CD4-positive, CD25-positive, alpha-beta regulatory T cell (primary cell): ENCODE results near the gene SPTB. TPM values are rescaled to one million over a fixed set of nuclear protein-coding genes. Genes with fewer than 3 reads are reported as not detected.
A peak's percentile ranks its signal among the peaks of the same experiment; 100 is the strongest.
"Not testable (repeated sequence)": the region's sequence is repeated elsewhere in the genome, so short reads cannot be mapped to it uniquely, and the experiment has no call there.

ENCODE experiments used
- ATAC-seq, 2 donors: fragments of 150-1000 bp; cut with Tn5 transposase; one replicate each; pipeline ENCODE4 v1.10.0; 2021; ENCODE audit warnings: low read depth in 2 of 2, moderate number of reproducible peaks in 2 of 2, moderate library complexity in 1 of 2
- DNase-seq, 3 donors: peaks; one replicate each; pipeline versions ENCODE4 v3.0.0 to v3.0.0-alpha.2; 2012 to 2022; ENCODE audit warnings: mixed read lengths in 1 of 3
- H3K27ac ChIP-seq: one replicate; pipeline ENCODE4 v1.7.0; 2013; ENCODE audit warnings: mild to moderate bottlenecking, low read length; ENCODE audit not compliant: insufficient read depth, poor library complexity, severe bottlenecking
- H3K27me3 ChIP-seq: one replicate; pipeline ENCODE4 v1.7.0; 2013; ENCODE audit warnings: low read length; ENCODE audit not compliant: control insufficient read depth, insufficient read depth
- H3K36me3 ChIP-seq: one replicate; pipeline ENCODE4 v1.7.0; 2013; ENCODE audit warnings: mild to moderate bottlenecking, low read length, moderate library complexity; ENCODE audit not compliant: control insufficient read depth, insufficient read depth
- H3K4me1 ChIP-seq: 2 replicates; pipeline ENCODE4 v1.7.0; 2013; ENCODE audit warnings: mild to moderate bottlenecking, low read length; ENCODE audit not compliant: insufficient read depth, control insufficient read depth, poor library complexity, severe bottlenecking
- H3K4me3 ChIP-seq: one replicate; pipeline ENCODE4 v1.7.0; 2013; ENCODE audit warnings: low read depth, mild to moderate bottlenecking, low read length, moderate library complexity
- H3K9me3 ChIP-seq, 2 experiments: 1 replicate in 1 of 2; 2 replicates in 1 of 2; pipeline ENCODE4 v1.7.0; 2013; ENCODE audit warnings: low read length in 2 of 2, mild to moderate bottlenecking in 1 of 2, moderate library complexity in 1 of 2; ENCODE audit not compliant: control insufficient read depth in 2 of 2
- H3K27ac Mint-ChIP-seq, 3 donors: one replicate each; pipeline ENCODE4 v1.8.0; 2020 to 2022; ENCODE audit warnings: mild to moderate bottlenecking in 3 of 3, mixed read lengths in 3 of 3, moderate library complexity in 2 of 3
- H3K27me3 Mint-ChIP-seq: one replicate; pipeline ENCODE4 v1.8.0; 2022; ENCODE audit warnings: mild to moderate bottlenecking, mixed read lengths
- H3K36me3 Mint-ChIP-seq: one replicate; pipeline ENCODE4 v1.8.0; 2020; ENCODE audit warnings: mixed read lengths
- H3K4me1 Mint-ChIP-seq, 4 donors: one replicate each; pipeline ENCODE4 v1.8.0; 2020 to 2022; ENCODE audit warnings: mixed read lengths in 4 of 4, mild to moderate bottlenecking in 1 of 4
- H3K4me3 Mint-ChIP-seq, 4 donors: one replicate each; pipeline ENCODE4 v1.8.0; 2020 to 2022; ENCODE audit warnings: mild to moderate bottlenecking in 4 of 4, mixed read lengths in 4 of 4, moderate library complexity in 3 of 4
- H3K9me3 Mint-ChIP-seq, 7 donors: one replicate each; pipeline ENCODE4 v1.8.0; 2020 to 2022; ENCODE audit warnings: mixed read lengths in 7 of 7, mild to moderate bottlenecking in 3 of 7, moderate library complexity in 2 of 7
- polyA plus RNA-seq, 4 donors: library from polyadenylated mRNA; unstranded; fragments of 300-500 nt; fragmentation: Illumina TruSeq; gene quantifications; one replicate each; pipeline ENCODE4 v1.2.3, GENCODE V29; 2021
- total RNA-seq: library from RNA; stranded (reverse); gene quantifications from one replicate; pipeline ENCODE4 v1.2.3, GENCODE V29; 2022

The SPTB gene
- total and polyA plus RNA-seq, 5 donors from 2014 or later = 0.11 to 0.91 (median 0.24) TPM; not detected in 1

DNA sequence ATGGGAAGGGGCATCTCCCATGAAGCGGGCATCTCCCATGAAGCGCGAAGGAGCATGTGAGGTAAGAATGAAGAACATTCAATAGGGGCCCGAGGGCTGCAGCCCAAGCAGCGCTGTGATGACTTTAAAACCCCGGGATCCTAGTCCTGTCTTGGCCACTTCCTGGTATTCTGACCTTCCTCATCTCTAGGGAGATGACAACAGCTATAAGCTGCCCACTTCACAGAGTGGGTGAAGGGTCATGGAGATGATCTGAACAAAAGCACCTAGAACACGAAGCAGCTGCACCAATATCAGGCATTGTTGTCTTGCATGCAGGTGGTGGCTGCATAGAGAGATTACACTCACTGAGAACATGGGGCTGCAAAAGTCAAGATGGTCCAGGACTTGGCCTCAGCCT lies 64.5 kb downstream of the SPTB start:
- H3K27me3 ChIP-seq = peaks cover 18% of the 10 kb centered on the region
- H3K27me3 Mint-ChIP-seq = peaks cover 61% of the 10 kb centered on the region
- DNase-seq = no peak

DNA sequence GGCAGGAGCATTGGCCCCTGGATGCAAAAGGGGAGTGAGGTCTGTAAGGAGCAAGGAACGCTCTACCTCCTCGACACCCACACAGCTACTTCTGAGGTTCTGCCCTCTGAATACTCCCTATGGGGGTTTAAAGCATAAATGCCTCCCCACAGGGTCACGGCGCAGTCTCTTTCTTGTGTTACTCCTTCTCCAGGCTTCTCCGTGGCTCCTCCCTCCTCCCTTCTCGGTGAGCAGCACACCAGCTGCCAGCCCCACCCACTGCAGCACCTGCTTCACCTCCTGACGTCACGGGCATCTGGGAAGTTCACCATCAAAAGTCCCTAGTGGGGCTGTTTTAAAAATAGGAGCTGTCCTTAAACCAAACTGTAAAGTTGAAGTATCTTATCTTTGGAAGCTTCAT lies 67.3 kb downstream of the SPTB start:
- peak overlapping the region in 1 of 3 donors; percentile 5 for H3K27ac Mint-ChIP-seq
- no peaks in the 10 kb centered on the region for H3K36me3 Mint-ChIP-seq
- ATAC-seq = peak in 1 of 2 donors; percentile 50

More for the DNA sequence above, 64.5 kb downstream of the SPTB start:
- H3K4me3 Mint-ChIP-seq = no peak overlapping the region
- H3K27ac ChIP-seq = no peak overlapping the region
- no peaks in the 10 kb centered on the region for H3K4me1 ChIP-seq
- peaks cover 0 to 3% (median 0%) of the 10 kb centered on the region in 4 donors for H3K4me1 Mint-ChIP-seq
- ATAC-seq = no peak
- no peaks in the 10 kb centered on the region for H3K9me3 ChIP-seq
- H3K36me3 Mint-ChIP-seq = no peaks in the 10 kb centered on the region
- H3K9me3 Mint-ChIP-seq = peaks cover 0 to 2% (median 0%) of the 10 kb centered on the region in 7 donors
- H3K36me3 ChIP-seq = no peaks in the 10 kb centered on the region
- no peak overlapping the region for H3K4me3 ChIP-seq
- H3K27ac Mint-ChIP-seq = no peak overlapping the region

DNA sequence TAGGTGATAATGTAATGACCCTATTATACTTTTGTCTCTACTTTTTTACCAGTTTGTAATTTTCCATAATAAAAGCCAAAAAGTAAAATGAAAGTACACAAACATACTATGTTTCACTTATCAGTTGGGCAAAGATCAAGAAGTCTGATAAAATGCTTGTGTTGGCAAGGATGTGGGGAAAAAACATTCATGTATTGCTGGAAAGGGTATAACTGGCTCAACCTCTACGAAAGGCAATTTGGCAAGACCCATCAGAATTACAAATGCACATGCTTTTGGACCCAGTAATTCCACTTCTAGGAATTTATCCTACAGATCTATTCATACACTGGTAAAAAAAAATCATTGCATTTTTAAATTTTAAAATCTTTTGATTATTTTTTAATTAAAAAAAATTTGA lies 68.0 kb downstream of the SPTB start:
- Mint-ChIP-seq H3K9me3 (peaks cover 0 to 2% (median 0%) of the 10 kb centered on the region in 7 donors), H3K4me3 (no peak overlapping the region), H3K36me3 (no peaks in the 10 kb centered on the region), H3K27me3 (peaks cover 36% of the 10 kb centered on the region), H3K27ac (no peak overlapping the region), H3K4me1 (peaks cover 0 to 3% (median 0%) of the 10 kb centered on the region in 4 donors)
- DNase-seq (no peak), ATAC-seq (no peak)
- H3K27me3 ChIP-seq = peaks cover 12% of the 10 kb centered on the region
- no peak overlapping the region for H3K27ac ChIP-seq
- H3K4me3 ChIP-seq = no peak overlapping the region
- H3K36me3 ChIP-seq = no peaks in the 10 kb centered on the region
- H3K9me3 ChIP-seq = no peaks in the 10 kb centered on the region
- no peaks in the 10 kb centered on the region for H3K4me1 ChIP-seq

More for the DNA sequence above, 67.3 kb downstream of the SPTB start:
- Histone ChIP-seq H3K4me3 (no peak overlapping the region), H3K9me3 (no peaks in the 10 kb centered on the region), H3K4me1 (no peaks in the 10 kb centered on the region), H3K27ac (no peak overlapping the region), H3K36me3 (no peaks in the 10 kb centered on the region), H3K27me3 (peaks cover 12% of the 10 kb centered on the region)
- Mint-ChIP-seq H3K4me3 (no peak overlapping the region), H3K4me1 (peaks cover 0 to 3% (median 0%) of the 10 kb centered on the region in 4 donors), H3K27me3 (peaks cover 43% of the 10 kb centered on the region), H3K9me3 (peaks cover 0 to 2% (median 0%) of the 10 kb centered on the region in 7 donors)
- peak; percentile 9 to 17 (median 13) for DNase-seq

DNA sequence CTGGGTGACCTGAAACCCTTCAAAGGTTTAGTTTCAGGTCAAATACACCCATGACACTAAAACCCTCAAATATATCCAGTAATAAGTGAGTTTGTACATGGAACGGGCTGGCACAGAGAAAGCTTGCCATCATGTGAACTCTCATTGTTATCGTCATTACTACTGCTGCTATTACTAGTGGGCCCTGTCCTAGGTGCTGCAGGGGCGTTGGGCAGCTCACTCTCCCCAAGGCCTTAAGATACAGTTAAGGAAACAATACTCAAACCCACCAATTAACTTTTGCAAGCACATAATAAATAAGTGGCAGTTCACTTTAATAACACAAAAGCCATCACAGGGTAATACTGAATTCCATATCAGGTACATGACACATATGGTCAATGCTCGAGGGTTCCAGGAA lies 71.3 kb downstream of the SPTB start:
- no peak for ATAC-seq

DNA sequence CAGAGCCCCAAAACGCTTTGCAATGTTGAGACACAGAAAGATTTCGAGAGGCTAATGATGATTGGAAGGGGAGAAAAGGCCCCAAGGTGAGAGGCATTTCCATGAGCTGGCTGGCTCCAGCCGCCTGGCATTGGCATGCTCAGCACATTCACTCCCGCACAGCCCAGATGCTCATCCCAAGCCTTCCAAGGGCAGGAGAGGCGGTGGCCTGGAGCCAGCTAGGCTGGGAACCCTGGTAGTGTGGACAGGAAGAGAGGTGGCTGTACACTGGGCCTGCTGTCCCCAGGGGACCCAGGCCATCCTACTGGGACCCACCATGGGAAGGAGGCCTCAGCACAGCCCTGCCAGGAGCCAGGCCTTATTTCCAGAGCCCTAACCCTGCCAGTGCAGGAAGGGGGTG lies 72.2 kb downstream of the SPTB start:
- ATAC-seq (no peak), DNase-seq (no peak)
- Histone ChIP-seq H3K9me3 (no peaks in the 10 kb centered on the region), H3K27me3 (no peaks in the 10 kb centered on the region), H3K36me3 (no peaks in the 10 kb centered on the region), H3K4me1 (no peaks in the 10 kb centered on the region), H3K4me3 (no peak overlapping the region), H3K27ac (no peak overlapping the region)
- Mint-ChIP-seq H3K9me3 (no peaks in the 10 kb centered on the region), H3K4me3 (no peak overlapping the region), H3K27ac (no peak overlapping the region), H3K27me3 (peaks cover 9% of the 10 kb centered on the region), H3K36me3 (no peaks in the 10 kb centered on the region), H3K4me1 (peaks cover 0 to 2% (median 0%) of the 10 kb centered on the region in 4 donors)

More for the DNA sequence above, 71.3 kb downstream of the SPTB start:
- no peak for DNase-seq
- Histone ChIP-seq H3K4me1 (no peaks in the 10 kb centered on the region), H3K4me3 (no peak overlapping the region), H3K36me3 (no peaks in the 10 kb centered on the region), H3K27me3 (no peaks in the 10 kb centered on the region), H3K9me3 (no peaks in the 10 kb centered on the region), H3K27ac (no peak overlapping the region)
- Mint-ChIP-seq H3K4me3 (no peak overlapping the region), H3K36me3 (no peaks in the 10 kb centered on the region), H3K27me3 (peaks cover 12% of the 10 kb centered on the region), H3K9me3 (no peaks in the 10 kb centered on the region), H3K4me1 (peaks cover 0 to 3% (median 0%) of the 10 kb centered on the region in 4 donors), H3K27ac (no peak overlapping the region)

DNA sequence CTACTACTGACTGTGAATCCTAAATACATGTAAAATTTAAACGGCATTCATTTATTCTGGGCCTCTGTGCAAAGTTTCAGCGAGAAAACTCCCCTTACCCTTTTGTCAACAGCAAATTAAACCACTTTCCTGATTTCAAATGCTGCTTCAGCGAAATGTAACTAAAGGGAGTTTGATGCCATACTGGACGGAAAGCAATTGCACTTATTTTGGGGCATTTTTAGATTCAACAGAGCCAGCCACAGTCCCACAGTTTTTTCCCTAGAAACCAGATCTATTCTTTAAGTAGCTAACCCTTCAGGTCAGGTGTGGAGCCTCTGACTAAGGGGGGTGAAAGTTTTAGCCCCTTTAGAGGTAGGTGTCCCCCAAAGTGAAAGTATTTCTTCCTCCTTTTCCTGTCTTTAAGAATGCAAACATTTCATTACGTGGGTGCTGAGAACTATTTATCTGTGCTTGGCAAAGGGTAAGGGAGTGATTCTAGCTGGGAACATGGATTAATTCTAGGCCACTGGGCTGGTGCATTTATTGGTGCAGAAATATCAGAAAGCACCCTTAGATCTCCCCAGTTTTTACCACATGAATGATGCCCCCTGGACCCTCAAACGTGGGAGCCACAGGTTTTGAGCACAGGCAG lies 72.7 kb downstream of the SPTB start:
- no peak overlapping the region for H3K27ac ChIP-seq
- H3K27me3 ChIP-seq = no peaks in the 10 kb centered on the region
- no peak for DNase-seq
- Mint-ChIP-seq H3K27me3 (peaks cover 9% of the 10 kb centered on the region), H3K4me1 (no peaks in the 10 kb centered on the region), H3K4me3 (no peak overlapping the region), H3K36me3 (no peaks in the 10 kb centered on the region), H3K27ac (no peak overlapping the region), H3K9me3 (no peaks in the 10 kb centered on the region)
- H3K36me3 ChIP-seq = no peaks in the 10 kb centered on the region
- no peak for ATAC-seq
- no peaks in the 10 kb centered on the region for H3K9me3 ChIP-seq
- H3K4me3 ChIP-seq = no peak overlapping the region
- H3K4me1 ChIP-seq = no peaks in the 10 kb centered on the region

DNA sequence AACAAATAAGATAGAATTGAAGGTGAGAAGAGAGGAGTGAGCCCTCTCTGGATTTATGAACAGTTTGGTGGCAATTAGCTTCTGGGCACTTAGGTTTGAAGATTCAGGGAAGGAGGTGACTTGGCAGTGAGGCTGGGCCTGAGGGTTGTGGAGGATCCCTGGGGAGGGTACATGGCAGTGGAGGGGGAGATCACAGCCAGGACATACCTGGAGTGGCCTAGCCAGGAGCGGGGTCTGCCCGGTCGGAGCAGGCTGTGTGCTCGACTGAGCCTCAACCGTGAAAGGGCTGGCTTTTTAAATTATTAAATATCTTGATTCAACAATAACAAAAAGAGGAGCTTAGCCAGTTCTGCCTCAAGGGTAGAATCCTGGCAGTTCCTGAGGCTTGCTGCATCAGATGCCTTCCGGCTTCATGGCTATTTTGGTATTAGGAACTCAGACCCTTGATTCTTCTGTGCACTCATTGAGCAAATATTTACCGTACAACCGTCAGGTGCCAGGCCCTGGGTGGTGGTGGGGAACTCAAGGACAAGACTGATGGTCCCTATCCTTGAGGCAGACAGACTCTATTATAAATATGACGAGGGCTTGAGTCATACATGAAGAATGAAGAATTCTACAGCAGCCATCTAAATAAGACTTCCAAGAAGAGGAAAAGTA lies 73.4 kb downstream of the SPTB start:
- Histone ChIP-seq H3K4me3 (no peak overlapping the region), H3K36me3 (no peaks in the 10 kb centered on the region), H3K4me1 (no peaks in the 10 kb centered on the region), H3K27me3 (no peaks in the 10 kb centered on the region), H3K27ac (no peak overlapping the region), H3K9me3 (no peaks in the 10 kb centered on the region)
- DNase-seq (no peak), ATAC-seq (no peak)
- no peaks in the 10 kb centered on the region for H3K4me1 Mint-ChIP-seq
- H3K27me3 Mint-ChIP-seq = peaks cover 9% of the 10 kb centered on the region
- H3K9me3 Mint-ChIP-seq = no peaks in the 10 kb centered on the region
- H3K27ac Mint-ChIP-seq = peak overlapping the region in 1 of 3 donors; percentile 65
- no peak overlapping the region for H3K4me3 Mint-ChIP-seq
- no peaks in the 10 kb centered on the region for H3K36me3 Mint-ChIP-seq

DNA sequence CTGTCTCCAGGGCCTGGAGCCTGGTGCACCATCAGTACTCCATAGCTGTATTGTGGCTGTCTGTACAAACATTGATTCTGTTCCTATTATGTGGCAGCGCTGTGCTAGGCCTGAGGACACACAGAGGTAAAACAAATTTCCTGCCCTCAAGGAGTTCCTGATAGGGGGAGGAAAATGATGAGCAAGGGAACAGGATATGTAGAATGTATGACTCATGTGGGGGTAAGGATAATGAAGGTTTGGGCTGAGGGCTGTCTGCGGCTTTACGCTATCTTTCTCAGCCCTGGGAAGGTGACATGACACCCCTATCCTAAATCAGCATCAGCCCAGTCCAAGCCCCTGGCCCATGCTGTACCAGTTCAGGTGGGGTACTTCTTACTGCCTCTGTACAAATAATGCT lies 74.1 kb downstream of the SPTB start:
- H3K36me3 Mint-ChIP-seq, H3K27ac Mint-ChIP-seq, H3K4me3 Mint-ChIP-seq, DNase-seq, H3K4me1 ChIP-seq, H3K27me3 Mint-ChIP-seq, H3K27ac ChIP-seq, ATAC-seq, H3K9me3 ChIP-seq, H3K36me3 ChIP-seq, H3K4me1 Mint-ChIP-seq, H3K27me3 ChIP-seq, H3K9me3 Mint-ChIP-seq, H3K4me3 ChIP-seq: not testable (repeated sequence)
